ENCODE measurements around the gene E2F2. TPM values are rescaled to one million over a fixed set of nuclear protein-coding genes. Genes with fewer than 3 reads are reported as not detected.
A peak's percentile ranks its signal among the peaks of the same experiment; 100 is the strongest.

E2F2 gene
- total RNA-seq, 1 experiment from 2014 or later: 5.1 TPM

DNA sequence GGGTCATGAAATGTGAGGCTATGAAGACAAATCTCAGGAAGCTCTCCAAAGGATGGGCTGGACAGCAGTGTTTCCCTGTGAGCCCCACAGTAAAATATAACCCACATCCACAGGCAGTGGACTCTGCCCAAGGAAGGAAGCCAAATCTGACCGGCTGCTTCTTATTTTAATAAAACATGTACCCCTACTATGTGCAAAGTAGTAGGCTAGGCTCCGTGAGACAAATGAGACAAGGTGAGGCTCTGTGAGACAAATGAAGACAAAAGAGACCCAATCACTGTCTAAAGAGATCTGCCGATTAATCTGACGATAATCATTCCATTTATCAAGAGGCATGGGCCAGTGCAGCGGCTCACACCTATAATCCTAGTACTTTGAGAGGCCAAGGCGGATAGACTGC is 49.1 kb downstream of the E2F2 start:
- H3K9me3 ChIP-seq (ENCODE audit: control insufficient read depth, low read depth, low read length): no peaks in the 10 kb centered on the region
- peaks cover 2 to 4% (median 3%) of the 10 kb centered on the region in 3 experiments; a peak in 2 of 7 replicates for H3K36me3 Mint-ChIP-seq (ENCODE audit: insufficient read depth in 1 of 3, low read depth in 3 of 3)
- no peaks in the 10 kb centered on the region for H3K9me3 Mint-ChIP-seq
- no peak overlapping the region for H2BK15ac ChIP-seq (ENCODE audit: low read depth, low read length)
- no peak overlapping the region for H3K14ac ChIP-seq (ENCODE audit: insufficient read depth, low read length)
- no peak overlapping the region for H4K91ac ChIP-seq (ENCODE audit: insufficient read length, low read depth, low read length)
- H4K5ac ChIP-seq (ENCODE audit: insufficient read length, low read depth, low read length): no peak overlapping the region
- no peak overlapping the region for H3K9ac ChIP-seq (ENCODE audit: extremely low read depth, insufficient read length, low read length)
- no peaks in the 10 kb centered on the region for H3K27me3 ChIP-seq (ENCODE audit: insufficient read depth, low read length)
- no CpG with 5 or more reads among the region's 6 CpGs for WGBS (ENCODE audit: extremely low coverage, insufficient read length, low lambda C conversion rate)
- no peak for DNase-seq
- H2BK5ac ChIP-seq (ENCODE audit: insufficient read length, low read length): no peak overlapping the region
- H2AFZ ChIP-seq (ENCODE audit: low read length): no peak overlapping the region
- peaks cover 46% of the 10 kb centered on the region for H3K27me3 Mint-ChIP-seq (ENCODE audit: low read depth)
- peak overlapping the region in 1 of 2 experiments; percentile 98; a peak in 2 of 5 replicates for H3K4me3 Mint-ChIP-seq
- TF ChIP-seq CTCF (conservative IDR thresholded peaks at IDR 0.05): no peak
- no peak overlapping the region for H3K23ac ChIP-seq (ENCODE audit: insufficient read length, low read depth, low read length)
- no peak overlapping the region for H3T11ph ChIP-seq (ENCODE audit: low read length)
- peaks cover 20 to 33% of the 10 kb centered on the region in 2 experiments for H3K4me1 Mint-ChIP-seq
- H3K27ac ChIP-seq (ENCODE audit: insufficient read length, low read depth, low read length): no peak overlapping the region
- no peak overlapping the region for H2AK5ac ChIP-seq (ENCODE audit: insufficient read length, low read length)
- H3K4ac ChIP-seq (ENCODE audit: low read depth, low read length): no peak overlapping the region
- peaks cover 9% of the 10 kb centered on the region; the same call in 1 of the 2 replicates for H3K79me2 ChIP-seq (ENCODE audit: insufficient read depth, low read length)
- H3K4me1 ChIP-seq (ENCODE audit: insufficient read depth, low read length): no peaks in the 10 kb centered on the region; the same call in 1 of the 2 replicates
- no peak overlapping the region for H3K56ac ChIP-seq (ENCODE audit: insufficient read length, low read depth, low read length)
- H2BK120ac ChIP-seq (ENCODE audit: low read depth, low read length, poor library complexity, severe bottlenecking): no peak overlapping the region
- no peaks in the 10 kb centered on the region for H3K79me1 ChIP-seq (ENCODE audit: insufficient read depth, low read depth, low read length, poor library complexity, severe bottlenecking)
- H3K18ac ChIP-seq (ENCODE audit: insufficient read length, low read depth, low read length): no peak overlapping the region
- no peak overlapping the region for H2BK12ac ChIP-seq (ENCODE audit: insufficient read length, low read depth, low read length)
- no peak overlapping the region for H2BK20ac ChIP-seq (ENCODE audit: low read depth, low read length, poor library complexity, severe bottlenecking)
- no peak overlapping the region for H3K27ac Mint-ChIP-seq
- no peaks in the 10 kb centered on the region for H4K20me1 ChIP-seq (ENCODE audit: control insufficient read depth, insufficient read depth, insufficient read length)
- no peak overlapping the region for H3K4me2 ChIP-seq (ENCODE audit: insufficient read depth, insufficient read length, low read length)
- peaks cover 13% of the 10 kb centered on the region for H3K23me2 ChIP-seq (ENCODE audit: insufficient read length, low read depth, low read length, poor library complexity, severe bottlenecking)
- H4K8ac ChIP-seq (replicated peaks; ENCODE audit: insufficient read length, low read depth, low read length): no peak overlapping the region
